Measurements from ENCODE around the gene PADI4.

Gene PADI4

DNA sequence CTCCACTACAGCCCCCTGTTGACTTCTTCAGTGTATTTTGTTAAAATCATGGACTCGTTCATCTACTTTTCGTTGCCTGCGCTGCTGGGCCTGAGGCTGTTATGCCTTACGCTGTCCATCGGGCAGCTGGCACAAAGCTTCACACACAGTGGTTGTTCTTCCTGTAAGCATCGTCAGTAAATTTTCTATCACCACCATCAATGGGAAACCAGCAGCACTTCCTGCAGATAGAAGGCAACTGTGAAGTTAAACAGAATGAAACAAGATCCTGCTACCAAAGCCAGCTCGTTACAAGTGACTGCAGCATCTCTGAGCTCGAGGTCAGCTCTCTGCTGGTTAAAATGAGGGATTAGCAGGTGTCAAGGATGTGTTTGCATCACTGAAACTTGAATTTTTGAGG lies 42.1 kb downstream of the PADI4 start:
- no peak for DNase-seq (ENCODE audit: low read depth)

DNA sequence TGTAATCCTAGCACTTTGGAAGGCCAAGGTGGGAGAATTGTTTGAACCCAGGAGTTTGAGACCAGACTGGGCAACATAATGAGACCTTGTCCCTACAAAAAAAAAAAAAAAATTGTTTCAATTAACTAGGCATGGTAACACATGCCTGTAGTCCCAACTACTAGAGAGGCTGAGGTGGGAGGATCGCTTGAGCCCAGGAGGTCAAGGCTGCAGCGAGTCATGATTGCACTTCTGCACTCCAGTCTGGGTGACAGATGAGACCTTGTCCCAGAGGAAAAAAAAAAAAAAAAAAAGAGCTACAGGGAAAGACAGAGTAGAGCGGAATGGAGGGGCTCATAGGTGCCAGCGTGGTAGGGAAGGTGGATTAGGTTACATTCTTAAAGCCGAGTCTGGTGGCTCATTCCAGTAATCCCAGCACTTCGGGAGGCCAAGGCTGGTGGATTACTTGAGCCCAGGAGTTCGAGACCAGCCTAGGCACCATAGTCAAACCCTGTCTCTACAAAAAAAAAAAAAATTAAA lies 43.0 kb downstream of the PADI4 start:
- DNase-seq (ENCODE audit: low read depth): no peak

DNA sequence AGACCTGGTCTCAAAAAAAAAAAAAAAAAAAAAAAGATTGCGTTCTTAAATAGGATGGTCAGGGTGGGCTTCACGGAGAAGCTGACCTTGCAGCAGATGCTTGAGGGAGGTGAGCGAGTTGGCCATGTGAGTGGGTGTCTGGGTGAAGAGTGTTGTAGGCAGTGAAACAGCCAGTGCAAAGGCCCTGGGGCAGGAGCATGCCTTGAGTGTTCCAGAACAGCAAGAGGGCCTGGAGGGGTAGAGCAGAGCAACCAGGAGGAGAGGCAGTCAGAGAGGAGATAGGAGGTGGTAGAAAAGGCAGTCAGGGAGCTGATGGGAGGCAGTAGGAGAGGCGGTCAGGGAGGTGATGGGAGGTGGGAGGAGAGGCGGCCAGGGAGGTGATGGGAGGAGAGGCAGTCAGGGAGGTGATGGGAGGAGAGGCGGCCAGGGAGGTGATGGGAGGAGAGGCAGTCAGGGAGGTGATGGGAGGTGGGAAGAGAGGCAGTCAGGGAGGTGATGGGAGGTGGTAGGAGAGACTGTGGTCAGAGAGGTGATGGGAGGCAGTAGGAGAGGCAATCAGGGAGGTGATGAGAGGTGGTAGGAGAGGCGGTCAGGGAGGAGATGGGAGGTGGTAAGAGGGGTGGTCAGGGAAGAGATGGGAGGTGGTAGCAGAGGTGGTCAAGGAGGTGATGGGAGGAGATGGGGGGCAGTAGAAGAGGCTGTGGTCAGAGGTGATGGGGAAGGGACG lies 43.8 kb downstream of the PADI4 start:
- DNase-seq (ENCODE audit: low read depth): no peak

DNA sequence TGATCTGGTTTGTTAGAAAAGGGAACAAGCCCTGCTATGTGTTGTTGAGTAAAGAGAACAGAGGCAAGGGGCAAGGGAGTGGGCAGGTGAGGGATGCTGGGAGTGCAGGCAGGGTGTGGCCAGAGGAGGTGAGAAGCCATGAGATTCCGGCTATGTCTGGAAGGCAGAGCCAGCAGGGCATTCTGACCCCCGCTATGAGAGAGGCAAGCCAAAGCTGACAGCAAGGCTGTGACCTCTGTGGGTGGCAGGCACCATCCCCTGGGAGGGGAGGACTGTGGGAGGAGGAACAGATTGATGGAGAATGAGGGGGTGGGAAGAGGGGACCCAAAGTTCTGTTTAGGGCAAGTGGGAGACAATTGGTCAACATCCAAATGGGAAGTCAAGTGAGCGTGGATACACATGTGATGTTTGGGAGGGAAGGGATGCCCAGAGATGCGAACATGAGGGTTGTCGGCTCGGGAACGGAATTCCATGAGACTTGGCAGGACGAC lies 44.5 kb downstream of the PADI4 start:
- DNase-seq (ENCODE audit: low read depth): no peak

DNA sequence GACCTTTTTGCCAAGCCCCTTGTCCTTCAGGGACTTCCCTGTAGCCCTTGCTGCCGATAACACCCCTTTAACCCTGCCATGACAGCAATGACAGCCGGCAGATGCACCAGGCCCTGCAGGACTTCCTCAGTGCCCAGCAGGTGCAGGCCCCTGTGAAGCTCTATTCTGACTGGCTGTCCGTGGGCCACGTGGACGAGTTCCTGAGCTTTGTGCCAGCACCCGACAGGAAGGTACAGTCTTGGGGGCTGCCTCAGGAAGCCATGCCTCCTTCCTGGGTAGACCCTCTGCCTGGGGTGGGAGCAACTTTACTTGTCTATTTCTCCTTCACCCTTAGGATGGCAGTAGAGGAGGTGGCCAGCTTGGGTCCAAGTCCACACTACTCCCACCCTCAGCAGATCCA lies 47.9 kb downstream of the PADI4 start:
- no peak for DNase-seq (ENCODE audit: low read depth)

DNA sequence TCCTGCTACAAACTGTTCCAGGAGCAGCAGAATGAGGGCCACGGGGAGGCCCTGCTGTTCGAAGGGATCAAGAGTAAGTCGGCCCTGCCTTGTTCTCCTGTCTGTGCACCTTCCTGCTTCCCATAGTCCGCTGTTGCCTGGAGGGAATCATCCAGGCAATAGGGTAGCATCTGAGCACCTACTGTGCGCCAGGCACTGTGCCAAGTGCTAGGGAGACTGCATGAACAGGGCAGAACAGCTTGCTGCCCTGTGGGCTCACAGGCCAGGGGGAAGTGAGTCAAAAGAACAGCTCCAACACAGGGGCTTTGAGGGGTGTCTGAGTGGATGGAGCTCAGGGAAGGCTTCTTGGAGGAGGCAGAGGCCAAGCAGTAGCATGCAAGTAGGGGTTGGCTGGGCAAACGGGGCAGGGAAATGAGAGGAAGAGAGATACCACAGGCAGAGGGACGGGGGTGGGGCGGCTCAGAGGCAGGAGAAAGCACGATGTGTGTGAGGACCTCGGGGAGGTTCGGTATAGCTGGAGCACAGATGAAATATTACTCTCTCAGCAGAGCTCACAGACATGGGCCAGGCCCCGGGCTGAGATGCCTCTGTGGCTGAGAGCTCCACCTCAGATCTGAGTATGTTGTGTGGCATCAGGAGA lies 48.5 kb downstream of the PADI4 start:
- no peak for DNase-seq (ENCODE audit: low read depth)

DNA sequence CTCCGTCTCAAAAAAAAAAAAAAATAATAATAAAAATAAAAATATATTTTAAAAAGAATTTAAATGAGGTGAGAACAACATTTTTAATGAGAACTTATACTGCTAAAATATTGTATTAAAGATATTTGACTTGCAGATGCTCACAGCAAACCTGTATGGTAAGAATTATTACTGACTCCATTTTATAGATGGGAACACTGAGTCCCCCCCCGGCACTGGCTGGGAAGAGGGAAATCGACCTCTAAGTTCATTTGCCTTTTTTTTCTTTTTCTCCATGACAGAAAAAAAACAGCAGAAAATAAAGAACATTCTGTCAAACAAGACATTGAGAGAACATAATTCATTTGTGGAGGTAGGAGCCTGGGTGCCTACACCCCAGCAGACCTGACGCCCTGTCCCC lies 50.6 kb downstream of the PADI4 start:
- DNase-seq (ENCODE audit: low read depth): no peak

DNA sequence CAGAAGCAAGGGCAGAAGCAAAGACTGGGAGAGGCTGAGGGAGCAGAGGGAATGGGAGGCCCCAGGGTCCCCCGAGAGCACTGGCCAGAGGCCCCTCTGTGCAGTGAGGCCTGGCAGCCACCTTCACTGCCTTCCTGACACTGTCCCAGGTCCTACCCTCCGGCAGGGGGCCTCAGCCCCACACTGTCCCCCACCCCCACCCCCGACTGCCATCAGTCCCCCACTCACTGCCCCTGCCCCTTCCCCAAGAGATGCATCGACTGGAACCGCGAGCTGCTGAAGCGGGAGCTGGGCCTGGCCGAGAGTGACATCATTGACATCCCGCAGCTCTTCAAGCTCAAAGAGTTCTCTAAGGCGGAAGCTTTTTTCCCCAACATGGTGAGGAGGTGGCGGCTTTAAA lies 51.0 kb downstream of the PADI4 start:
- no peak for DNase-seq (ENCODE audit: low read depth)

DNA sequence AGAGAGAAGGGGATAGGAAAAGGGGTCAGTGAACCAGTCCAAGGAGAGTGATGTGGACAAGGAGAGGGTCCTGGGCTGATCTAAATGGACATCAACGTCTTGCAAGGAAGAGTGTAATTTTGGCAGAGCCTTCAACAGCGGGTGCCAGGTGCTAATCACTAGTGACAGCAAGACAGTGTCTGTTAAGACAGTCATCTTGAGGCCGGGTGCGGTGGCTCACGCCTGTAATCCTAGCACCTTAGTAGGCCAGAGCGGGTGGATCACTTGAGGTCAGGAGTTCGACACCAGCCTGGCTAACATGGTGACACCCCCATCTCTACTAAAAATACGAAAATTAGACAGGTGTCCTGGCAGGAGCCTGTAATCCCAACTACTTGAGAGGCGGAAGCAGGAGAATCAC lies 51.8 kb downstream of the PADI4 start:
- DNase-seq (ENCODE audit: low read depth): no peak

DNA sequence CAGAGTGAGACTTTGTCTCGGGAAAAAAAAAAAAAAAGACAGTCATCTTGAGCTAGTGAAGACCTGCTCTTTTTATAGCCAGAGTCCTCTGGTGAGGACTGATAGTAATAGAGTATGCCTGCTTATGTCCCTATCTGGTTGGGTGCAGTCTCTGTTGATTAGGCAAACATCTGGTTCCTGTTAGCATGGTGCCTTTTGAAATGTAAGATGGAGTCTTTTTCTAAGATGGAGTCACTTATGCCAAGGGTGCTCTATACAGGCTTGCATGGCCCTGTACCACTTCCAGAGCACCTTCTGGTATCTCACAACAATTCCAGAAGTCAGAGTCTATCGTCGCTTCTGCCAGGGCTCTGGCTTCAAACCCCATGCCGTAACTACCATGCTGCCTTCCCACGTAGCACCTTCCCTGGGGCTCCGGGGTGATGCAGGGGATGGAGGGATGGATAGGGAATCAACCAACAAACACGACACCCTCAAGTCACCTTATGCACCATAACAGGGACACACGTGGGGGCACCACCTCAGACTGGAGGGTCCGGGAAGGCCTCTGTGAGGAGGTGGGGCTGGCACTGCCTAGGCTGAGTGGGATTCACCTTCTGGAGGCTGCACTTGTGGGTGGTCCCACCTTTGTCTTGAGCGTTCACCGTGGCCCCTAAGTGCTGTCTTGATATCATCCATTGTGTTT lies 52.4 kb downstream of the PADI4 start:
- no peak for DNase-seq (ENCODE audit: low read depth)

DNA sequence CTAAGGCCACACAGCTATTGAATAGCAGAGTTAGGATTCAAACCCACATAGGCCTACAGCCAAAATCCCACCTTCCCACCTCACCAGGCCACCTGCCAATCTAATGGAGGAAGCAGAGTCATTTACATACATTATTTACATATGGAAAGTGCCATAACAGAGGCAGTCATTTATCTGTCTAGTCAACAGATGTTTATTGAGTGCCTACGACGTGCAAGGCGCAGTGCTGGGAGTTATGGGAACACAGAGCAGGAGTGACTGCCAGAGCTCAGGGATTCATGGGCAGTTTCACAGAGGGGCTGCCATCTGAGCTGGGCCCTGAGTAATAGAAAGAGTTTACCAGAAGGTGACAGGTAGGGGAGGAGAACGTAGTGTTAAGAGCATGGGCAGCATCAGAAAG lies 53.7 kb downstream of the PADI4 start:
- no peak for DNase-seq (ENCODE audit: low read depth)

DNA sequence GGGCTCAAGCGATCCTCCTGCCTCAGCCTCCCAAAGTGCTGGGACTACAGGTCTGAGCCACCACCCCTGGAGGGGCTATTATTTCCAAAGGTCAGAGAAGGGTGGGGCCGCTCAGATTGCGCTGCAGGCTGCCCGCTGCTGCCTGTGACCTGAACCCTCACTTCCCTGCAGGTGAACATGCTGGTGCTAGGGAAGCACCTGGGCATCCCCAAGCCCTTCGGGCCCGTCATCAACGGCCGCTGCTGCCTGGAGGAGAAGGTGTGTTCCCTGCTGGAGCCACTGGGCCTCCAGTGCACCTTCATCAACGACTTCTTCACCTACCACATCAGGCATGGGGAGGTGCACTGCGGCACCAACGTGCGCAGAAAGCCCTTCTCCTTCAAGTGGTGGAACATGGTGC lies 55.4 kb downstream of the PADI4 start:
- no peak for DNase-seq (ENCODE audit: low read depth)

DNA sequence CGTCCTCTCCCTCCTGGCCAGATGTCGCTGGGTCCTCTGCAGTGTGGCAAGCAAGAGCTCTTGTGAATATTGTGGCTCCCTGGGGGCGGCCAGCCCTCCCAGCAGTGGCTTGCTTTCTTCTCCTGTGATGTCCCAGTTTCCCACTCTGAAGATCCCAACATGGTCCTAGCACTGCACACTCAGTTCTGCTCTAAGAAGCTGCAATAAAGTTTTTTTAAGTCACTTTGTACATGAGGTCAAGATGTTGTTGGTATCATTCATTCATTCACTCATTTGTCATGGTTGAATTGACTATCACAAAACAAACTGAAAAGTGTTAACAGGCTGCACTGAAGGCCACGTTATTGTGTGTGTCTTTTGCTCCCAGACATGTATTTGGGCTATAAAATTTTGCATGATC lies 55.8 kb downstream of the PADI4 start:
- no peak for DNase-seq (ENCODE audit: low read depth)

DNA sequence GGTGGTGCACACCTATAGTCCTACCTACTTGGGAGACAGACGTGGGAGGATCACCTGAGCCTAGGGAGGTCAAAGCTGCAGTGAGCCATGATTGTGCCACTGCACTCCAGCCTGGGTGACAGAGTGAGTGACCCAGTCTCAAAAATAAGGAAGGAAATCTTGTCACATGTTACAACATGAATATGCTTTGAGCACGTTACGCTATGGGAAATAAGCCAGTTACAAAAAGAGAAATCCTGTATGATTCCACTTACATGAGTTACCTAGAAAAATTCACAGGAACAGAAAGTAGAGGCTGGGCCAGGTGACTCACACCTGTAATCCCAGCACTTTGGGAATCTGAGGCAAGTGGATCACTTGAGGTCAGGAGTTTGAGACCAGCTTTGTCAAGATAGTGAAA lies 57.3 kb downstream of the PADI4 start:
- no peak for DNase-seq (ENCODE audit: low read depth)

DNA sequence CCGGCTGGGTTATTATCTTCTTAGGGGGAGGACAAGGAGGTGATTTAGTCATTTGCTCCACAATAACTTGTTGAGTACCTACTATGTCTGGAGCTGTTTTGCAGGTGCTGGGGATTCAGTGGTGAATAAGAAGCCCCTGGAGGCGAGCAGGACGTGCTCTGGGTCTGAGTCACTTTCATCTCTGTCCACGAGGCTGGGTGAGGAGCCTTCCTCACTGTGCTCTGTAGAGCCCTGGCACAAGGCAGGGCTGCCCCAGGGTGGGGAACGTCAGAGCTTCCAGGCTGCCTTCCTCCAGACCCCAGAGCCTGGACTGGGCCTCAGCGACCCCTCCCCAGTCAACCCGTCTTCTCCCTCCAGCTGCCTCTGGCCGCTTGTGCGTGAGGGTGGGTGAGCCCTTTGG lies 61.5 kb downstream of the PADI4 start:
- DNase-seq (ENCODE audit: low read depth): no peak

DNA sequence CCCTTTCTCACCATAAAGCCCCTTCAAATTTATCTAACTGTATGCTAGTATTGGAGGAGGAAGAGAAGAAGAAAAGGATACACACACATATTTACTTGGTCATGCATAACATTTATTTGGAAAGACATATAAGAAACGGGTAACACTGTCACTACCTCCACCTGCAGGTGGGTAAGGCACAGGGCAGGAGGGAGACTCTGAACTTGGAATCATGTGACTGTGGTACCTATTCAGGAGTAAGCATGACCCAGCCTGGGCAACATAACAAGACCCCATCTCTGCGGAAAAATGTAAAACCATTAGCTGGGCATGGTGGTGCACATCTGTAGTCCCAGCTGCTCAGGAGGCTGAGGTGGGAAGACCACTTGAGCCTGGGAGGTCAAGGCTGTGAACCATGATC lies 62.6 kb downstream of the PADI4 start:
- no peak for DNase-seq (ENCODE audit: low read depth)

DNA sequence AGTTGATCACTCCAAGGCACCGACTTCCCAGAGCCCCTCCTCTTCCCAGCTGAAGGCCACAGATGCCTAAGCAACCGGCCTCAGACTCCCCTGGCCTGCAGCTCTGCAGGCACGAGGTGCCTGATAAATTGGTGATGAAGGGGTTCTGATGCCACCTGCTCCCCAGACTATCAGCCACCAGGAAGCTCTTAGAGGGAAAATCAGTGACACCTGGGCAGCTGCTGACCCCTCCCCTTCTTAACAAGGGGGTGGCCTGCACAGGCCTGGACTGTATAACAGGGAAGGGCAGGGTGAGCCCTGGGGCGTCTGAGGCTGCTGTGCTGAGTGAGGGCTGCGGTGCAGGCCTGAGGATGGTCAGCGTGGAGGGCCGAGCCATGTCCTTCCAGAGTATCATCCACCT lies 63.9 kb downstream of the PADI4 start, which contains the start of gene PADI6:
PADI6 (plus strand) TSS at position 301 of the 400 bp plus-strand sequence; CDS start at position 351, 50 bp downstream.
- no peak for DNase-seq (ENCODE audit: low read depth)

DNA sequence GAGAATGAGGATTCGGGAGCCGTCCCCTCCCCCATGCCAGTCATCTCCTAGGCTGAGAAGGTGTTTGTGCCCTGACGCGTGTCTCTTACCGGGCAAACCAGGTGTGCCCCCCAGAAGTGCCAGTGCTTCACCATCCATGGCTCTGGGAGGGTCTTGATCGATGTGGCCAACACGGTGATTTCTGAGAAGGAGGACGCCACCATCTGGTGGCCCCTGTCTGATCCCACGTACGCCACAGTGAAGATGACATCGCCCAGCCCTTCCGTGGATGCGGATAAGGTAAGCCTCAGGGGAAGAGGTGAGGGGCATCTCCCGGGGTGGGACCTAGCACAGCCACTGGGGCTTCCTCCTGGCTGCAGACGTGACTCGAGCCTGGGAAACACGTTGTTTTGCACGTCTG lies 65.0 kb downstream of the PADI4 start:
- DNase-seq (ENCODE audit: low read depth): no peak

DNA sequence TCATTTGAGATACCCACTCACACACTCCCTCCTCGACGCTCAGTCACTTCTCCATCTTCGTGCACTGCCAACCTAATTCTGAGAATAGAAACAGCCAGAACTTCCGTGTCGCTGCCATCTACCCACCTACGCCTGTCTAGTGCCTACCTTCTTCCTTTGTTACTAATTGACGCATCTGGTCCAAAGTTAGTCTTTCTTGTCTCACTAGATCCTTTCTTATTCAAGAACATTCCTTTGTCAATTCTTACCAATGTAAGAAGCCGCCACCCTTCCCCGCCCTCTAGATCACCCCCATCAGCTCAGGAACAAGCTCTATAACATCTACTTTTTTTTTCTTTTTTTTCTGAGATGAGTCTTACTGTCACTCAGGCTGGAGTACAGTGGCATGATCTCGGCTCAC lies 67.7 kb downstream of the PADI4 start:
- no peak for DNase-seq (ENCODE audit: low read depth)

DNA sequence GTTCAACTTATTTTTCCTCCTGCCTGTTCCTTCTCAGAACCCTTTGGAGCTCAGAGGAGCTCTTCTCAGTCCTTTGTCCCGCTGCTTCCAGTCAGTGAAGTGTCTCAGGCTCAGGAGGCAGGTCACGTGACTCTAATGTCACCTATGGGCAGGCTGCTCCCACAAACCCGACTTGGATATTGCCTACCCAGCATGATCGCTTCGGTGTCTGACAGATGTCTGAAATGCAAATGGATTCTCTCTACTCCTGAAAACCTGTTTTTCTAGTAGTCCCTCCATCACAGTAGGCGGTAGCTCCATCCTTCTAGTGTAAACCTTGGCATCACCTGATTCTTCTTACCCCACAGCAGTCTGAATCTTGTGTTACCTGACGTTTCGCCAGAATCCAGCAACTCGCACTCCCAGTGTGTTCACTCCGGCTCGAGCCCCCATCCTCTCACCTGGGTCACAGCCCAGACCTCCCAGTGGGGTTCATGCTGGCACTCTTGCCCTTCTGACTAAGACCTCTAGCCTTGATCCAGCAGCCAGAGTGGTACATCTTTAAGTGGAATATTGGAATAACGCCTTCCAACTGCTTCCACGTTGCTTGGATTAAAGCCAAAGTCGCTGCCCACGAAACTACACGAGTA lies 69.4 kb downstream of the PADI4 start:
- DNase-seq (ENCODE audit: low read depth): no peak

DNA sequence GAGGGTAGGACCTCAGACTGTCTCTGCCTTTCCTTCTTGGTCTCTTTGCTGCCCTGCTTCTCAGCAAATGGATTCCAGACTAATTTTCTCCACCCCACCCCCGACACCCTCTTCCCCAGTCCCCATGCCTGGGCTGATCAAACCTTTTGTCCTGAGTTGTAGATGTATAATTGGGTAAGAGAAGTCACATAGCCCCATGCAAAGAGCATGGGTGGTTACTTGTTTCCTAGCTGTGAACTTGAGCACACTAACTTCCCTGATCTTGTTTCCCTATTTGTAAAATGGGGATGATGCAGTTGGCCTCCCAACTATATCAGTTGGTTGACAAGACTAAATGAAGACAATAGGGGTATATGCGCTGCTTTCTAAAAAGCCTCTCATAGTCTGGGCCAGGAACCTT lies 73.2 kb downstream of the PADI4 start:
- DNase-seq (ENCODE audit: low read depth): no peak

DNA sequence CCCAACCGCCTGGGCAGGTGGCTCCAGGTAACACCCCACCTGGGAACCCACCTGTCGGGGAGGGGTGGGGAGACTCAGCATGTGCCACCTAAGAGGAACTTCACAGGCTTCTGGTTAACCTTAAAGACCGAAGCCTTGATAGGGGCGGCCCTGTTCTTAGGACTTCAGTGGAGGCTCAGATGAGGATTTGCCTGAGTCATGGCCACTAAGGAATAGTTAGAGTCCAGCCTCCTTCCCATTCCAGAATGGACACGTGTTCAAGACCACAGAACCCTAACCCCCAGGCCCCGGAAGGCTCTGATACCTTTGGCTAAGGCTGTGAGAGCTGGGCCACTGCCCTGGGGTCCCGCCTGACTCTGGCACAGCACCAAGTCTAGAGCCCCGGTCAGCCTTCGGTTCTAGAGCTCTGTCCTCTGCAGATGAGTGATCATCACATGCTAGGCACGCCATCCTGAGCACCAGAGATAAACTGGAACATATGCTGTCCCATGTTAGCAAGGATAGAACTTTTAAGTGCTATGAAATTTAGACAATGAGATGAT lies 84.3 kb downstream of the PADI4 start:
- no peak for DNase-seq (ENCODE audit: low read depth)

Data from stimulated activated CD4-positive, alpha-beta T cell treated with anti-CD3 and anti-CD28 coated beads, Interleukin-2, amount 100 ng/mL, for 4 hours (primary cell).